GM20431 (cell line): ENCODE results near the gene NXPE3.

Experiments
- in situ Hi-C: fragments of 300-500 bp; cut with MseI, MboI; formaldehyde crosslinking; loops from one replicate; pipeline ENCODE4 v1.15.0; 2020; ENCODE audit warnings: low sequenced_read_pairs; ENCODE audit not compliant: unreplicated experiment

Gene NXPE3

DNA sequence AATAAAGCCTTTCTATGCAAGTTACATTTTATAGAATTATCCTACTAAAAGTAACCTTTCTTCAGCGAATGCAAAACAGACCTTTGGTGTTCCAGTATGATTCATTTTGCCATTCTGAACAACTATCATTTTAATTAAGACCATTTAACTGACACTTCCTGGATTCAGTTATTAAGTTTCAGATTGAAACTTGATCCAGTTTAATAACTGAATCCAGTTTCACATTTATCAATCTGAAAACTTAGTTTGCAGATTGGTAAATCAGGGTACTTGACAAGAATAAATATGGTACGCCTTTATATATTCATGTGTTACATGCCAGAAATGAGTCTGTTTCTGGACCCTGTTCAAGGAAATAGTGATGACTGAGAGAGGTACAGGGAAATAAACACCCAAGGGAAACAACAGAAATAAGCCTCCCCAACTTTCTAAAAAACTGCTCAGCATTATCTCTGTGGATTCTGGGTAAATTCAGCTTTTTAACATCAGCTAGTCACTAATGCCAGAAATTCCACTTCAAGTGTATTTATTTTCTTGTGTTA is 47.0 kb downstream of the NXPE3 start:
- in situ Hi-C loops: no loop called here

DNA sequence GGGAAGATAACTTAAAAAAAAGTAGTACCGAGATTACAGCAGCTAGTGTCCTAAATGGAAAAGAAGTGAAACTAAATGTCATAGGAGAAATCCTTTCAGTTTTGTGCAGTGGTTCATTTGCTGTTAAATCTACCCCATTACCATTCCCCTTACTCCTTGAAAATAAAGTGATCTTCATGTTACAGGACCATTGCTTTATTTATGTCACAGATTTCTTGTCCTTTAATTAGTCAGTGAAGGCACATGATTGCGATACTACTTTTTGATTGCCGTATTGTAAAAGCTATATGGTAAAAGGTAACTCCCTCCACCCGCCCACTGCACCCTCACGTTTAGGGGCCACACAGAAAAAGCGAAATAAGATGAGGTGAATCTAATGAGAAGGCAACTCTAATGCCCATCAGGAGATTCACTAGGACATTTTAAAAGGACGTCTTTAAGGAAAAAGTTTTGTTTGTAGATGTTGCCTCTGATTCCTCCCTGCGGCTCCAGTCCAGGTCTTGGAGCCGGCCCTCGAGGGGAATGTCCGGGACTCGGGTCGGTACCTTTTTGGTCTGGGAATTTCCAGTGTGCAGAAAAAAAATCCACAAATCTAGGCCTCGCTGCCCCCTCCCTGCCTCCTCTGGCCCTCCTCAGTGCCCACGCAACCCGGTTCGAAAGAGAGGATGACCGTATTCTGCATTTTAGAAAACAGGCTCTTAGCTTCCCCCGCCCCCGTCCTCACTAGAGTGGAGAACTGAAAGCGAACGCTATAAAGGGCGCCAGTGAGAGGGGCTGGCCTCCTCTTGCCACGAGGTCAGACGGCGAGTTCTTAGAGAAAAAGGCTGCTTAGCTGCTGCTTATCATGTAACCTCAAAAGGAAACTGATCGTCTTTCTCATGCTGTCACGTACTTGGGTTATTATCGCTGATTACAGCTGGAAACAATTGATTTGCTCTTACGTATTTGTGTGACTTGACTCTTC is 48.5 kb downstream of the NXPE3 start:
- in situ Hi-C loops: no loop called here

DNA sequence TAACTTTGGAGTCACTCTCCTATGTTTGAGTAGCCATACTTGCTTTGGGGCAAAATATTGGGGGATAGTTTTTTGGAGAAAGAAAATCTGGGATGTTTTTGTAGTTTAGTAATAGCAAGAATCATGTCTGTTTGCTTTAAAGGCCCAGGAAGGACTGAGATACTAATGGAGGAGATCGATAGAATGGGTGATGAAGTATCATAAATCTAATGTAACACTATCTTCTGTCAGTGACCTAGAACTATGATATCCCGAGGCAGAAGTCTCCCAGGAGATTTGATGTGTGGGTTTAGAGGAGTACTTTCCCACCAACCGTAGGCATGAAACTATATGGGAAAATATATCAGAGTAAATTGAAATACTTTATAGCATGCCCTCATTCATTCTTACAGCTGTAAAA is 49.3 kb downstream of the NXPE3 start:
- in situ Hi-C loops: no loop called here

DNA sequence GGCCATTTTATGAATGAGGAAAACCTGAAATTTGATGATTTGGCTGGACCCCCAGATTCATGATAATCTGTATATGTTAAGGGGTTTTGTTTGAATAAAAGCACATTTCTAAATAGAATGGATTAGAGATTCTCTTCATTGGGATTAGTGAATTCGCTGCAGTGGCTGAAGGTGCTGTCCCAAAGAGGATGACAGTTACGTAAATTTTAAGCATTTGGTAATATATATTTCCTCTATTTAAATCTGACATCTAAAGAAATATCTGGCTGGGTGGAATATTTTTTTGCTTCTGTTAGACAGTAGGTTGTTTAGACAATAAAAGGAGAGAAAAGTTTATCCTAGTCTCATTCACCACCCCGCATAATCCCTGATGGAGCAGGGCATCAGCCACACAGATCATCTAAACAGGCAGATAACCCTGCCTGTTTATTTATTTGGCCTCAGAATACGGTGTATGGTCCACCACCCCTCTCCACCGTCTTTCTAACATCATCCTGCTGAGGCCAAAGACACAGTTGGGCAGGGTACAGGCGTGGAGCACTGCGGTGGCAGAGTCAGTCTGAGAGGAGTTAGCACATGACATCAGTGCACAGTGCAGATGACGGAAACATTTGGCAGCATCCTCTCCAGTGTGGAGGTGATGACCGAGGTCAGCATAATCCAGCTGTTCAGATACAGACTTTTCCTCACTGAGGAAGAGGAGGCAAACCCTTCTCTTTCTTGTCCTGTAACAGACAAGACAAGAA is 49.9 kb downstream of the NXPE3 start:
- in situ Hi-C loops: no loop called here

DNA sequence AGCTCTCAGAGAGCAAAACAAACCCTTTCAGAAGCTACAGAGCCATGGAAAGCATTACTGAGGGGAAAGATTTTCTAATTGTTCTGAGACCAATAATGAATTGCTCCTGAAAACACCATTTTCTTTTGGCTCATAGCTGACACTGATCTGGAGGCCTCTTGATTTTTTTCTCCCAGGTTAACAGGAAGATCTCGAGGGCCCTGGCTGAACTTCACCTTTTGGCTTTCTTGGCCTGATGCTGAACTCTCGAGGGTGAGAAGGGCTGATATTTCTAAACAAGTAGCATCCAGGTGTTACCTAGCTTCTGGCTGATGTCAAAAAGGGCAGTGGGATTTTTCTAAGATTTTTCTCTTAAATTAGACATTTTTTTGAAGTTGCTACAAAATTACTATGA is 50.4 kb downstream of the NXPE3 start:
- in situ Hi-C loops: no loop called here

DNA sequence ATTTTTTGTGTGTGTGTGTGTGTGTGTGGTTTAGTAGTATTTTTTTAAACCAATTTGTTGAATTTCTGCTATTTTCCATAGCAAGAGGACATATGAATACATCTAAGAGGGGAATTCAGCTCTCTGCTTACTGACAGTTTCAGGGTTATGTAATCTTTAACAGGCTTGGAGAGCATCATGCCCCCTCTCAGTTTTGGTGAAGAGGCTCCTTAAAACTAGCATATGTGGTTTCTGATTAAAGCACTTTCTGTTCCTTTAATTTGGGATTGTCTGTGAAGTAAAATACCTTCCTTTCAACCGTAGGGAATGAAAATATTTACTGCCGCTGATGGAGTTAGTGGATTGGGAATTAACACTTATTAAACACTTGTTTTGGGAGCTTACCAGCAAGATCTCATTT is 50.9 kb downstream of the NXPE3 start:
- in situ Hi-C loops: no loop called here

DNA sequence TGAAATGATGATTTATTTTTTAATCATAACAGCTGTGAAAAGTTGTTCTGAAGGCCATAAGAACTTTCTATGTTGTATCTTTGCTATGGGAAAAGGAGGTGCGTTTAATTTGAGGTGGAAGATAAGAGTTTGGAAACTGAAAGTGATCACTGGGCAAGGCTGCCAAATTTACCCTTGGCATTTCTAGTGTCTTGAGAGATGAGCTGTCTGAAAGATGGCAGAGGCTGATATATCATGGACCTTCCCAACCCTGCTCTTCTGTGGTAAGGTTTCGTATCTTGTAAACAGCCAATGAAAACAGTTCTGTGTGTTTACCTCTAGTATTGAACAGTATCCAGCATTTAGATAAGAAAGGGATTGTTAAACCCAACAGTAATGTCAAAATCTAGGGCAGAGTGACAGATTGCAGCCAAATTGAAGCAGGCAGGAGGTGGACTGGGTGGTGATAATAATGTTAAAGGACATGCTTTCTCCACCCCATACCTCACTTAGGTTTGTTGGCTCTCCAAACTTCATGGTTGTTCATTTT is 54.5 kb downstream of the NXPE3 start:
- in situ Hi-C loops: no loop called here

DNA sequence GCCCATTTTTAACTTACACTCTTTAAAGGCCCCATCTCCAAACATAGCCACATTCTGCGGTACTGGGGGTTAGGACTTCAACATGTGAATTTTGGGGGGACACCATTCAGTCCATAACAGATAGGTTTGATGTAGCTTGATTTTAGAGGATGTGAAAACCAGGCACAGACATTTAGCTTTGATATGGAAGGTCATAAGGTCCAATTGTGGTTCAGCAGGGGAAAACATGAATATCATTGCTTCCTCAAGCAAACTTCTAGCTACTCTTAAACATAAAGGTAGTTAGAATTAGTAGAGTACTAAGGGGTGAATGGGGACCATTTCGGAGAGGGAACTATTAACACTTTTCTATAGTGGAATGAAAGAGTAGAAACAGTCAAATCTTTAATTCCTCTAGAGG is 56.7 kb downstream of the NXPE3 start:
- in situ Hi-C loops: no loop called here

DNA sequence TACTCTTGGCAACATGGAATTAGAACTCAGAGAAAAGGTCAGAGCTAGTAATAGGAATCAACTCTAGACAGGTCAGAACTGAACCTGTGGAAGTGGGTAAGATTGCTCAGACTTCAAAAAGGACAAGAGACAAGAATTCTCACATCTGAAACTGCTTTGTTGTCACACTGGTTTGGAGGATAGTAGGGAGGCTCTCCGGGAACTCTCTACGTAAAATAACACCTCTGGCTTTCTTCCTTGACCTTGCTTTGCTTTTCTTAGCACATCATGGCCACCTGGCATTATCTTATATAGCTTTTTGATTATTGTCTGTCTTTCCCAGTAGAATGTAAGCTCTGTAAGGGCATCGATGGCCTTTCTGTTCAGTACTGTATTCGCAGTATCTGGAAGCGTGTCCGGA is 57.1 kb downstream of the NXPE3 start:
- in situ Hi-C loops: no loop called here

DNA sequence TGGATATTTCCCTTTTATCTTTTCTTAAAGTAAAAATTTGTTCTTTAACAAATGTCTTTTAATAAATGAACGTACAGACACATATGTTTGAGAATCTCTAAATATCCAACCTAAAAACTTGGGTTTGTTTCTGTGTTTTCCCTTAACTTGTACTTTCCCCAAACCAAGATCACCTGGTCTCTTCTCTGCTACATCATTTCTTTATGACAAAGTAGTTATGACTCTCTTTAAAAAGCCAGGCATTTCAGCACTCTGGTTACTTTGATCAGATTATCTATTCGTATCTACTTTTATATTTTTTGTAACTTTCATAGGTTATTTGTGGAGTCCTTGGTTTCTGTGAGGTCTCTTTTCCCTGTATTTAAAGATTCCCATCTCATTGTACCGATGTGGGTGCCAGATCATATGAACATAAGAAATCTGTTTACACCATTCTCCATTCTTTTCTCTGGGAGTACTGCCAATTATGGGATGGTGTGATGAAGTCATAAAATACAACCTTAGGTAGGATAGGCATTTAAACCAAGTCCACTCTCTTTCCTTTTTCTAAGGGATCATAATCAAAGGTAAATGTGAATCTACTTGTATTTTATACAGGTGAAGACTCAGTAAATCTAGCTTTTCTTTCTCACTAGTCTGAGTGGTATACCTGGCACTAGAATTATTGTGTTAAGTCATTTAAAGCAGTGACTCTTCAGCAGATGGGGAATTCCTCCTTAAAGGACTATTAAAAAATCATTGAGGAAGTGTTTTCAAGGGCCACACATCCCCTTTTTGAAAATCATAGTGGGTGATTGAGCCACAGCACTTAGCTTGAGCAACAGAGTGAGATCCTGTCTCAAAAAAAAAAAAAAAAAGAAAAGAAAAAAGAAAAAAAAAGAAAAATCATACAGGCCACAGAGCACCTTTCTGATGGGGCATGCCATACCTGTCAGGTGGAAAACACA is 57.9 kb downstream of the NXPE3 start:
- in situ Hi-C loops: no loop called here

DNA sequence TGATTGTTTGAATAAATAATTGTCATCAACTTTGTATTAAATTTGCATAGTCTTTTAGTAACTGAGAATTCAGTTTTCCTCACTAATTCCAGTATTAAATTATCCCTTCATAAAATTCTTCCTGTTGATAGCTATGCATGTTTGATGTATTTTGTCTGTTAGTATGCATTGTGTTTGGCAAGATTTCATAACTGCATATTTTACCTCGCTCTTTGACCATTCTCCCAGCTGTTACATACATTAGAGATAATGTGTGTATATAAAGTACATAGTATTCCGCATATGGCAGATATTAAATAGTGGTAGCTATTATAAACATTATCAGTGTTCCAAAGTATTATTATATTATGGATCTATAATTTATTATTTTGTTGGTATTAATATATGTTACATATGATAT is 59.7 kb downstream of the NXPE3 start:
- in situ Hi-C loops: no loop called here

DNA sequence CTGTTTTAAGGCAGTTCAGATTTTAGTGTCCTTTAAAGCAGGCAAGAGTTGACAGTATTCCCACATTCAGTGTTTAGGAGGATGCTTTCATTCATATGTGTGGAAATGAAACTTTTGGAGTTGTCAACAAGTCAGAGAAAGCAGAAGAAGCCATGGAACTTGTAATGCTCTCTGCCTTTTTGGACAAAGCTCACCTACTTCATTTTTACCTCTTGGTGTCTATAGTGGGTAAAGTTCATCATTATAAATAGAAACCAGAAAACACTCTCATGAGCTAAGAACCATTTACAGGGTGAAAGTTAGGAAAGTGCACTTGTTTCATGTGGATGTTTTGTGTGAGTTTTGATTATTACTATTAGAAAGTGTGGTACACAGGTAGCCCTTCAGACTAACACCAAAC is 61.1 kb downstream of the NXPE3 start:
- in situ Hi-C loops: no loop called here

DNA sequence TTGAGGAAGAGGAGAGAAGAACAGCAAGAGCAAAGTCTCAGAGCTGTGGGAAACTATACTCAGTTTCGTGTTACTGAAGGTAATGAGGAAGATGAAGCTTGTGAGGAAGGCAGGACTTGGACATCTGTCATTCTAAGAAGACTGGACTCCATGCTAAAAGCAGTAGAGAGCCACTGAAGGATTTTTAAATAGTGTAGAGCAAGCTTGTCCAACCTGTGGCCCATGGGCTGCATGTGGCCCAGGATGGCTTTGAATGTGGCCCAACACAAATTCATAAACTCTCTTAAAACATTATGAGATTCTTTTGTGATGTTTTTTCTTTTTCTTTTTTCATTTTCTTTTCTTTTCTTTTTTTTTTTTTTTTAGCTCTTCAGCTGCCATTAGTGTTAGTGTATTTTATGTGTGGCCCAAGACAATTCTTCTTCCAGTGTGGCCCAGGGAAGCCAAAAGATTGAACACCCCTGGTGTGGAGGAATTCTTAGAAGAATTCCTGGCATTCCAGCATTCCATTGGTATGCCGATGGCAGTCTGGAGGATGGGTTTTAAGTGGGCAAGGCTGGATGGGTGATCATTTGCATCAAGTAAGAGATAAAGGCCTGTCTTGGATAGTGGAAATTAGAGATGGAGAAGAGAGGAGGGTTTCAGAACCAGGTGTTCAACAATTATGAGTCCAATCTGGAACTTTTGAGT is 63.4 kb downstream of the NXPE3 start:
- in situ Hi-C loops: no loop called here

DNA sequence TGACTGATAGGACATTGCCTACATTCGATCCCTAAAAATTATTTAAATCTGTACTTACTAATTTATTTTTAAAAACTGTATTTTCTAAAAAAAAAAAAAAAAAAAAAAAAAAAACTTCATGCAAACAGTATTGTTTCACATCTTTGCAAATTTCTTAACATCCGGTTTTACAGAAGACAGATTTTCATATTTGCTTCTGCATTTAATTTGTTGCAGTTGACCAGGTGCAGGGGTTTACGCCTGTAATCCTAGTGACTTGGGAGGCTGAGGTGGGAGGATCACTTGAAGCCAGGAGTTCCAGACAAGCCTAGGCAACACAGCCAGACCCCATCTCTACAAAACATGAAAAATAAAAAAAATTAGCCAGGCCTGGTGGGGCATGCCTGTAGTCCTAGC is 63.9 kb downstream of the NXPE3 start:
- in situ Hi-C loops: no loop called here

DNA sequence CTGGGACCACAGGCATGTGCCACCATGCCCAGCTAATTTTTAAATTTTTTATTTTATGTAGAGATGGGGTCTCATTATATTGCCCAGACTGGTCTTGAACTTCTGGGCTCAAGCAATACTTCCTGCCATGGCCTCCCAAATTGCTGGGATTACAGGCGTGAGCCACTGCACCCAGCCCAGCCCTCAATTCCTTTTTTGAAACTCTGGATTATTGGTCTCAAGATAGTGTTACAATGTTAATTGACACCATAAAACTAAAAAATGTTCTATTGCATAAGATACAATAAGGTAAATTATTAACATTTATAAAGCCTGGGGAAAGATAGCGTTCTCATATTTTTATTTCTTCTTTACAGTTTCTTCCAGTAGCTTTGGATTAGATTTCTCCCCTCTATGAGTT is 66.4 kb downstream of the NXPE3 start:
- in situ Hi-C loops: no loop called here

DNA sequence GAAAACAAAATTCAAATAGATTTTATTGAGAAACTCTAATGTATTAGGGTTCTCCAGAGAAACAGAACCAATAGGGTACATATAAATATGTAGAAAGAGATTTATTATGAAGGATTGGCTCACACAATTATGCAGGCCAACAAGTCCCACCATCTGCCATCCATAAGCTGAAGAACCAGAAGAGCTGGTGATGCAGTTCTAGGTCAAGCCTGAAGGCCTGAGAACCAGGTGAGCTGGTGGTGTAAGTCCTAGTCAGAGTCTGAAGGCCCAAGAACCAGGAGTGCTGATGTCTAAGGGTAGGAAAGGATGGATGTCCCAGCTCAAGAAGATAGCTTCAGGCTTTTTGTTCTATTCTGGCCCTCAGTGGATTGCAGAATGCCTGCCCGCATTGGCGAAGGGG is 67.7 kb downstream of the NXPE3 start:
- in situ Hi-C loops: no loop called here

DNA sequence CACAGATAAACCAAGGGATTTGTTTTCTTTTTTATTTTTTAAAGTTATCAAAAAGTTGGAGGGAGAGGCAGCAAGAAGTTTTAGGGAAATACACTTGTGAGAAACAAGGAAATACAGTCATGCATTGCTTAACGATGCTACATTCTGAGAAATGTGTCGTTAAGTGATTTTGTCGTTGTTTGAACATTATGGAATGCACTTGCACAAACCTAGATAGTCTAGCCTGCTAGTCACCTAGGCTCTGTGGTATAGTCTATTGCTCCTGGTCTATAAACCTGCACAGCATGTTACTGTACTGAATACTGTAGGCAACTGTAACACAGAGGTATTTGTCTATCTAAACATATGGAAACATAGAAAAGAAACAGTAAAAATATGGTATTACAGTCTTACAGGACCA is 68.3 kb downstream of the NXPE3 start:
- in situ Hi-C loops: no loop called here

DNA sequence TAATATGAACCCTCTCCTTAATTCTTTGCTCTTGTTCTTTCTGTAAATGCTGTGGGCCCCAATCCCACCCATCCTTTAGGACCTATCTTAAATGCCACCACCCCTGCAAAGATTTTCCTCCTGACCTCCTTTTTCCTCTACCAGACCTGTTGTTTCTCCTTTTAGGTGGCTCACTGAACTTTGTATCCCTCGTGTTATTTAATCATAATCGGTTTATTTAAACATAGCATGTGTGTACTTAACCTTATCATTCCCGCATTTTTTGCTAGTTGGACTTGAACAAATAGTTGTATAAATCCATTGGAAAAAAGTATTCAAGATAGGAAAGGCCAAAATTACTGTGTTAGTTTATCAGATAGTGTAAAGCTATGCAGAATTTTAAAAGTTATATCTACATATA is 69.3 kb downstream of the NXPE3 start:
- in situ Hi-C loops: no loop called here
